Measurements from ENCODE around the gene PARL. TPM values are rescaled to one million over a fixed set of nuclear protein-coding genes. Genes with fewer than 3 reads are reported as not detected.

Gene PARL
- total and polyA plus RNA-seq, 8 donors: 39.6 to 58.3 (median 50.3) TPM

DNA sequence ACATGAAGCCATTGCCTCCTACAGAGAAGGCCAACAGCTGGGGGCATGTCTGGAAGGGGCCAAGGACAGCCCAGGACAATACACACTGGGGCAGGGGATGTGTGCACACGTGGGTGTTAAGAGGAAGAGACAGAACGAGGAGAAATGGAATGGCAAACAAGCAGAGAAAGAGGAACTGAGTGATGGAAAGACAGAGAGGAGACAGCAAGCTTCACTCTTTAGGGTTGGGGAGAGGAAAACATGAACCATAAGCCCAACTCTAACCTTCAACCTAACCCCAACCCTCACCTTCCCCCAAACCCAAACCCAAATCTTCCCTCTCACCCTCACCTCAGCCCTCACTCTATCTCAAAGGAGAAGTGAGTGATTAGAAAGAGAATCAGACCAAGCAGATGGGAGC, 11.9 kb upstream of the PARL start:
- TF ChIP-seq, protein P1, sequence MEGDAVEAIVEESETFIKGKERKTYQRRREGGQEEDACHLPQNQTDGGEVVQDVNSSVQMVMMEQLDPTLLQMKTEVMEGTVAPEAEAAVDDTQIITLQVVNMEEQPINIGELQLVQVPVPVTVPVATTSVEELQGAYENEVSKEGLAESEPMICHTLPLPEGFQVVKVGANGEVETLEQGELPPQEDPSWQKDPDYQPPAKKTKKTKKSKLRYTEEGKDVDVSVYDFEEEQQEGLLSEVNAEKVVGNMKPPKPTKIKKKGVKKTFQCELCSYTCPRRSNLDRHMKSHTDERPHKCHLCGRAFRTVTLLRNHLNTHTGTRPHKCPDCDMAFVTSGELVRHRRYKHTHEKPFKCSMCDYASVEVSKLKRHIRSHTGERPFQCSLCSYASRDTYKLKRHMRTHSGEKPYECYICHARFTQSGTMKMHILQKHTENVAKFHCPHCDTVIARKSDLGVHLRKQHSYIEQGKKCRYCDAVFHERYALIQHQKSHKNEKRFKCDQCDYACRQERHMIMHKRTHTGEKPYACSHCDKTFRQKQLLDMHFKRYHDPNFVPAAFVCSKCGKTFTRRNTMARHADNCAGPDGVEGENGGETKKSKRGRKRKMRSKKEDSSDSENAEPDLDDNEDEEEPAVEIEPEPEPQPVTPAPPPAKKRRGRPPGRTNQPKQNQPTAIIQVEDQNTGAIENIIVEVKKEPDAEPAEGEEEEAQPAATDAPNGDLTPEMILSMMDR (IDR thresholded peaks at IDR 0.05): no peak
- Histone ChIP-seq H3K4me3 (no peak overlapping the region), H3K27me3 (peaks cover 0 to 19% of the 10 kb centered on the region in 2 donors), H3K9me3 (no peaks in the 10 kb centered on the region), H3K36me3 (no peaks in the 10 kb centered on the region), H3K4me1 (no peaks in the 10 kb centered on the region), H3K27ac (no peak overlapping the region)
- no peak for ATAC-seq
- no peak for DNase-seq
- intact Hi-C loops (cut with DNase I): loop anchor here in 1 of 2 donors (5.0 kb wide), 1 partner anchor 121 kb away; the partner anchor contains the start of gene ABCC5

DNA sequence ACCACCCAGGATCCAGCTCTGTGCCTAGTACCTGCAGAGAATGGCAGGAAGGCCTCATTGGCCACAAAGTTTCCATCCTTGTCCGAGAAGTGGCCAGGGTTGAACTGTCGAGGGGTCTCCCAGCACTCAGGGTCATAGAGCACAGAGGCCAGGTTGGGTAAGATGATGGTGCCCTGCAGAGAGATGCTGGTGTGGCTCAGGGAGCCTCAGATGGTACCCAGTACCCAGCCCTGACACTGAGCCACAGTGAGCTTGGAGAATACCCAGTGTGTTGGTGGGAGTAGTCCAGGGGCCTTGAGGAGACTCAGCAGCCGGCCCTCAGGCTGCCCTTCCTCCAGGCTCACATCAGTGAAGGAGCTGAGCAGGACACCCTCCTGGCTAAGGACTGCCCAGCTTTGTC, 11.5 kb upstream of the PARL start:
- no peaks in the 10 kb centered on the region for H3K36me3 ChIP-seq
- H3K4me1 ChIP-seq: no peaks in the 10 kb centered on the region
- DNase-seq (no peak), ATAC-seq (no peak)
- peaks cover 0 to 19% of the 10 kb centered on the region in 2 donors for H3K27me3 ChIP-seq
- intact Hi-C loops (cut with DNase I): loop anchor here in 1 of 2 donors (5.0 kb wide), 1 partner anchor 121 kb away; the partner anchor contains the start of gene ABCC5
- H3K9me3 ChIP-seq: no peaks in the 10 kb centered on the region
- TF ChIP-seq, protein P1 (IDR thresholded peaks at IDR 0.05): no peak
- no peak overlapping the region for H3K27ac ChIP-seq
- H3K4me3 ChIP-seq: no peak overlapping the region

DNA sequence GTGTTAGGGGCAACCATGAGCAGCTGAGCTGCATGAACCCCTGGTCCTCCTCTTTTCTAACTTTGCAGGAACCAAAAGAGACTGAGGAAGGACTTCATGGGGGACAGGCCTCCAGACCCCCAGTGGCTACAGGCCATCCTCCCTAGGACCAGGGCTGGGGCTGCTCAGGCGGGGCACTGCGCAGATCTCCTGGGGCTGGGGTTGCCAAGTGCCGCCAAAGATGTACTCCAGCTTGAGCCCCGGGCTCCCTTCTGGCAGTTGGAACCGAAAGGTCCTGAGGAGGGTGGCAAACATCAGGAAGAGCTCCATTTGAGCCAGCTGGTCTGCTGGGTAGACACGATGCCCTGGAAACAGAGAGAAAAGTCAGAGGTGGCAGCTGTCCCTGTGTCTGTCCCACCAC, 11.1 kb upstream of the PARL start:
- no peak for DNase-seq
- Histone ChIP-seq H3K9me3 (no peaks in the 10 kb centered on the region), H3K4me1 (no peaks in the 10 kb centered on the region), H3K27ac (no peak overlapping the region), H3K4me3 (no peak overlapping the region), H3K36me3 (no peaks in the 10 kb centered on the region), H3K27me3 (peaks cover 0 to 19% of the 10 kb centered on the region in 2 donors)
- intact Hi-C loops (cut with DNase I): loop anchor here in 1 of 2 donors (5.0 kb wide), 1 partner anchor 122 kb away; the partner anchor contains the start of gene ABCC5
- TF ChIP-seq, protein P1 (IDR thresholded peaks at IDR 0.05): no peak
- no peak for ATAC-seq

DNA sequence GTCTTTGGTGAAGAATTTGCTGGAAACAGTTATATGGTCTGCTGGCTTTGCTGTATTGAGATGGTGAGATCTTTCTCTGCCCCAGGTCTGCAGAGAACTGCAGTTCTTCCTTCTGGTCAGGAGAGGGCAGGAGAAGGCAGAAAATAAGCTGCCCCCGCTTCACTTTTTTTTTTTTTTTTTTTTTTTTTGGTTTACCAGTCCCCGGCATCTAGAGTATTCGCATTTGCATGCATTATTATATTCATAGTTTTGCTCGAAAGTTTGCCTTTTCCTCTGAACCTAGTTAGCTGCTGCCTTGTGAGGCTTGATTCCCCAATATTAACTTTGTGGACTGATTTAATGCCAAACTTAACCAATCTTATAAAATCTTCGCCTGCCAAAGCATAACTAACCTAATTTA, 10.6 kb upstream of the PARL start:
- peak in 2 of 4 donors; percentile 23 to 42 for DNase-seq
- TF ChIP-seq, protein P1 (IDR thresholded peaks at IDR 0.05): peak; percentile 79 to 89
- intact Hi-C loops (cut with DNase I): loop anchor here in 1 of 2 donors (5.0 kb wide), 1 partner anchor 122 kb away; the partner anchor contains the start of gene ABCC5

DNA sequence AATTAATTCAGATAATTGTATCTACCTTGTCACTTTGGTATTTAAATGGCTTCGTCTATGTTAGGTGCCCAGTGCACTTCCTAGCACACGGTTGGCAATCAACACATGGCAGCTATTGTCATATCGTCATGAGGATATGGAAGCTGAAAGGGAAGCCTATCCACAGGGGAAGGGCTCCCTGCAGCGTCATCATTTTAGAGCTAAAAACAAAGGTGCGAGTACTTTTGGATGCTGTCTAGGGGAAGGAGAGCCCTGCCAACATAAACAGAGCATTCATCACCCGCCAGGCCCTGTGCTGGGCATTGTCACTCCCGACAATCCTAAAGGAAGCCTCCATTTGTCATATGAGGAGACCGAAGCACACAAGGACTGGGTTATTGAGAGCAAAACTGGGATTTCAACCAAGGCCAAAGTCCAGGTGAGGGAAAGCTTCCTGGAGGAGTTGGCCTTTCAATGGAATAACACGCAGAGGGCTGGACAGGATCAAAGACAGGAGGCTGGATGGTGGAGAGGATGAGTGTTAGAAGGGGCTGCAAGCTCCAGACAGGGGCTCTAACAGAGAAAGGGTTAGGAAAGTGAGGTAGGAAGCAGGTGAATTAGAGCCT, 8.0 kb upstream of the PARL start:
- no peaks in the 10 kb centered on the region for H3K4me1 ChIP-seq
- ATAC-seq: no peak
- H3K27me3 ChIP-seq: peaks cover 0 to 10% of the 10 kb centered on the region in 2 donors
- intact Hi-C loops (cut with DNase I): no loop called here
- no peak overlapping the region for H3K27ac ChIP-seq
- no peak overlapping the region for H3K4me3 ChIP-seq
- peak in 1 of 4 donors; percentile 9 for DNase-seq
- no peaks in the 10 kb centered on the region for H3K9me3 ChIP-seq
- TF ChIP-seq, protein P1 (IDR thresholded peaks at IDR 0.05): no peak
- no peaks in the 10 kb centered on the region for H3K36me3 ChIP-seq

More for the DNA sequence above, 10.6 kb upstream of the PARL start:
- Histone ChIP-seq H3K4me3 (no peak overlapping the region), H3K9me3 (no peaks in the 10 kb centered on the region), H3K27ac (no peak overlapping the region), H3K27me3 (peaks cover 0 to 19% of the 10 kb centered on the region in 2 donors), H3K4me1 (no peaks in the 10 kb centered on the region), H3K36me3 (no peaks in the 10 kb centered on the region)
- ATAC-seq: peak; percentile 94

Data from left lung (tissue), 10 donors.